GM18517 (cell line): ENCODE data around the gene BMPR1B.
"Not testable (repeated sequence)": the region's sequence is repeated elsewhere in the genome, so short reads cannot be mapped to it uniquely, and the experiment has no call there.

Experiments
- ATAC-seq: cut with Tn5 transposase; IDR thresholded peaks from one replicate; pipeline ENCODE4 v1.9.1; 2021; ENCODE audit warnings: mild to moderate bottlenecking, moderate library complexity; ENCODE audit not compliant: unreplicated experiment

The BMPR1B gene

DNA sequence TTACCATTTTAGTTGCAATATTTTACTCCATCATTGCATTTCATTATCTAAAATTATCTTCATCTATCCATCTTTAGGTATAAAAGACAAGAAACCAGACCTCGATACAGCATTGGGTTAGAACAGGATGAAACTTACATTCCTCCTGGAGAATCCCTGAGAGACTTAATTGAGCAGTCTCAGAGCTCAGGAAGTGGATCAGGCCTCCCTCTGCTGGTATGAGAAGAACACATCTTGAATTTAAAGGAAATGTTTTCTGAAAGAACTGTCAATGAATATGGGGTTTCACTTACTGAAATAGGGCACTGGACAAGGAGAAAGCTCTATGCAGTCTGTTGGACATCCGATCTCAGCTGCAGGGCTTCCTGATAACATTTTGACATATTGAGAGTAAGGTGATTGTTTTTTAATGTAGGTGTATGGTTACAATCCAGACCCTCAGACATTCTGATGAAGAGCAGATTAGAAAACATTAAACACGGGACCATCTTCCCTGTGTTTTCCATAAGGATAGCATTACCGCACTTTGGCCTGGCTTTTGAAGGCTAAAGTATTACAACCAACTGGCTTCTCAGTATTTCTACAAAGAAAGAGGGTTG lies 367.2 kb downstream of the BMPR1B start:
- no peak for ATAC-seq

DNA sequence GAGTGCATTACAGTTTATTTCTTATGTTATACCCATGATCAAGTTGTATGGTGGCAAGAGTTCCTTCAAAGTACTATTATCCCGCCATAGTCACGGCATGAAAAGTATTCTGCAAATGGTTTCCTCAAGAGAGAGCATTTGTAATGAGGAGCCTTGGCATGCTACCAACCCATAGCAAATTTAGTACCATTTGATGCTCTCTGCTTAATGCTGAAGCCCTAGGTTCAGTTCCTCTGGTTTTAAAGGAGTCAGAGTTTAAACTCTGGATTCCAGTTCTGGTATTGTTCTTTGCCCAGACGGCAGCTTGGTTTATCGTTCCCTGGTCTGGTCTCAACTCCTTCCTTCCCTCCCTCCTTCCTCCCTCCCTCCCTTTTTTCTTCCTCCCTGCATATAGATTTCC lies 371.3 kb downstream of the BMPR1B start:
- no peak for ATAC-seq

DNA sequence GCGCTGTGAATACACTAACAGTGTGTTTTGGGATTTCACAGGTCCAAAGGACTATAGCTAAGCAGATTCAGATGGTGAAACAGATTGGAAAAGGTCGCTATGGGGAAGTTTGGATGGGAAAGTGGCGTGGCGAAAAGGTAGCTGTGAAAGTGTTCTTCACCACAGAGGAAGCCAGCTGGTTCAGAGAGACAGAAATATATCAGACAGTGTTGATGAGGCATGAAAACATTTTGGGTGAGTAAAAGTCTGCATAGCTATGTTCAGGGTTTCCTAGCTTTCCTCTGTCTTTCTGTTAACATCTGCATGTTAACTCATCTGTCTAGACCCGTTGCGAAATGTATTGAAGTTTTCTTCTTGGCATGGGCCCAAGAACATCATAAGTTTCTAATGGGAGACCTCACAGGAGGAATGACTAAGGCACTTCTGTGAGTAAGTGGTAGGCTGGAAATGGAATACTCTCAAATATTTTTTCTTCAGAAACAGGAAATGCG lies 372.1 kb downstream of the BMPR1B start:
- ATAC-seq, result no peak

DNA sequence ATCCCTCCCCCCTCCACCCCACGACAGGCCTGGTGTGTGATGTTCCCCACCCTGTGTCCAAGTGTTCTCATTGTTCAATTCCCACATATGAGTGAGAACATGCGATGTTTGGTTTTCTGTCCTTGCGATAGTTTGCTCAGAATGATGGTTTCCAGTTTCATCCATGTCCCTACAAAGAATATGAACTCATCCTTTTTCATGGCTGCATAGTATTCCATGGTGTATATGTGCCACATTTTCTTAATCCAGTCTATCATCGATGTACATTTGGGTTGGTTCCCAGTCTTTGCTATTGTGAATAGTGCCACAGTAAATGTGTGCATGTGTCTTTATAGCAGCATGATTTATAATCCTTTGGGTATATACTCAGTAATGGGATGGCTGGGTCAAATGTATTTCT lies 376.3 kb downstream of the BMPR1B start:
- ATAC-seq, result not testable (repeated sequence)

DNA sequence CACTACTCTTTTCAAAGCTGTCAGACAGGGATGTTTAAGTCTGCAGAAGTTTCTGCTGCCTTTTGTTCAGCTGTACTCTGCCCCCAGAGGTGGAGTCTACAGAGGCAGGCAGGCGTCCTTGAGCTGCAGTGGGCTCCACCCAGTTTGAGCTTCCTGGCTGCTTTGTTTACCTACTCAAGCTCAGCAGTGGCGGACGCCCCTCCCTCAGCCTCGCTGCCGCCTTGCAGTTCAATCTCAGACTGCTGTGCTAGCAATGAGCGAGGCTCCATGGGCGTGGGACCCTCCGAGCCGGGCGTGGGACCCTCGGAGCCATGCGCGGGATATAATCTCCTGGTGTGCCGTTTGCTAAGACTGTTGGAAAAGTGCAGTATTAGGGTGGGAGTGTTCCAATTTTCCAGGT lies 381.7 kb downstream of the BMPR1B start:
- not testable (repeated sequence) for ATAC-seq

DNA sequence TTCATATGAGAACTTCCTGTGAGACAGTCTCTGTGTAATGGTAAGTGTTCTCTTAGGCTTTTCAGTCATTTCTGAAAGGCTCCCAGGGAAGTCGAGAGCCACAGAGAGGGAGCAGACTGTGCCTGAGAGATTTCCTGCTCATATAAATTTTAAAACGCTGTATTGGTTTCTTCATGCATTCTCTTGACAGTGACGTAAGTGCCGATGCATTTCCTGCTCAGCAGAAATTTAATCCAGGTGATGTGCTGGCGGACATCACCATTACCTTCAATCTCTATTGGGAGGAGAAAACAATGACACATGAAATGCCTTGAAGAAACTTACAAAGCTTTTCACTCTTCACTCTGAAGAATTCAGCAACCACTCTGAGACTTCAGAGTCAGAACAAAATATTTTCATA lies 383.6 kb downstream of the BMPR1B start:
- no peak for ATAC-seq

DNA sequence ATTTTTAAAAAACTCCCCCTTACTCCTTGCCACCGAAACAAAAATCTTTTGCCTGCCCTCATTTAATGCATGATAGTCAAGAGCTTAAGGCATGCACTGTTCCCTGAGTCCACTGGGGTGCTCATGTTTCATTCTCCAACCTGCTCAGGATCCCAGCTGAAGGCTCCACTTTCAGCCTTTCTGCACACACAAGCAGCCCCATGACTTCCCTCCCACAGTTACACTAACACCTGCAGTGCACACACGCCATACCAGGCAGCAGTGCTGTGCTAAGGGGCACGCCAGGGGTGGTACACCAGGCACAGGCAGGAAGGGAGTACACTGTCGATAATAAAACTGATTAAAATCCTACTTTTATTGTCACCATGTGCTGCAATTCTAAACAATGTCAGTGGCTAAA lies 385.2 kb downstream of the BMPR1B start:
- no peak for ATAC-seq

DNA sequence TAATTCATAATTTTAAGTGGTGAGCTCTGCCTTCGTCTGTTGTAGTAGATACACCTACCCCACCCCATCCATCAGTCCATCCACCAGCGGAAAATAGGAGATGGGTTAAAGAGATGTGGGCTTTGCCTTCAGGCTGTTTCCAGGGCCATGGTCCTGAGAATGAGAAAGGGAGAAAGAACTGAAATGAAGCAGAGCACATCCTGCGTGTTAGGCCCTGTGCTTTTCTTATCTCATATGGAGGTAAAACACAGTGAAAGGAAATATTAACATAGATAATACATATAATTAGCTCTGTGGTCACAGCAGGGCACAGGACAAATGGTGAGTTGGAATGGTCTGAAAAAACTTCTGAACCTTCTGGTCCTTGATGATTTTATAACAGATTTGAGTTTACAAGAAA lies 393.5 kb downstream of the BMPR1B start:
- ATAC-seq, result no peak

DNA sequence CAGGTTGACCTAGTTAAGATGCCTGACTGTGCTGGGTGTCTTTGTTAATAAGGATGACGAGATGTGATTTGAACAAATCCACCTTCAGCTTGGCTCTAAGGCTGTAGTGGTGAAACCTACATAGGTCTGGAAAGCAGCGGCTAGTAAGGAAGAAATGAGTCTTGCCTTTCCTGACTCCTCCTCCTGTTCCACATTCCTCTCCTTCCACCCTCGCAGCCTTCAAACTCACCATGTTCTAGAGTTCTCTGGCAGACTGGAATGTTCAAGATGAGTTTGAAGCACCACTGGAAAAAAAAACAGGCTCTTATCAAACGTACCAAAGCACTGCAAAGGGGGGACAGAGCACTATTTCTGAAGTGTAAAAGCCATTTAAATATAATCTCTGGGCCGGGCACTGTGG lies 395.4 kb downstream of the BMPR1B start:
- ATAC-seq, result no peak

DNA sequence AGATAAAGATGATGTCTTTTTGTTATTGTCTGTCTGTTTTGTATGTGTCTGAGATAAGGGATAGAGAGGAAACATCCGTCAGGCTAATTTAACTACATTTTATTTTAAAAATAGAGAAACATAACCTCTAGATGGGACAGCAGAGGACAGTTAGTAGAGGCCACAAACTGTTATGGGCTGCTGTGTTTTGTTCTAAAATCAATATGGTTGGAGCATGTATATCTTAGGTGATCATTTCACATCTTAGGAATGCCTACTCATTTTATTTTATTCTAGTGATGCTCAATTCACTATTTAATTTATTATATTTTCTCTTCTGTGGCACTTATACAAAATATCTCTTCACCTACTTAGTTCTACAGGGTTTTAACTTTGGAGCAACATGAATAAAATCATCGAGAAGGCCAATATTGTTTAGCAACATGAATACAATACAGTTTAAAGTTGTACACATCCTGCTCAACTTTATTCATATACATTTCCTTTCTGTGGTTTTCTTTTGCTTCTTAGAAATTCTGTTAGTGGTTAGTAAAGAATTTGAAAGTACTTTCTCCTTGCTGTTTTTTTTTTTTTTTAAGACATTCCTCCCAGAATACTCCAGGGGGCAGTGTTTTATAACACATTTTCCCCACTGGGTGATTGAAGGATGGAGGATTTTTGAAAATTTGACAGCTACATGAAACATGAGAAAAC lies 398.1 kb downstream of the BMPR1B start:
- peak; percentile 62 for ATAC-seq

DNA sequence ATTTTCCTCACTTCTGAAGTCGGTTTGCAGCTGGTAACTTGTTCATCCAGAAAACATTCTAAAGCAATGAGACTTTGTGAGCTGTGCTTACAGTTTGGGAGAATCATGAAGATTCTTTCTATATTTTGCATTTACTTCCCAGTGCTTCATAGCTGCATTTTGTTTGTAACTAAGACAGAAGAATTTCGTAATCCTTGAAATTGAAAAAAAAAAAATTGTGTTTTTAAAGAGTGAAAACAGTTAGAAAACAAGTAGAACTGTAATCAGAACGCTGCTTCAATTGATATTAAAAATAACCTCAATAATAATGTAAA lies 398.7 kb downstream of the BMPR1B start:
- ATAC-seq, result no peak

DNA sequence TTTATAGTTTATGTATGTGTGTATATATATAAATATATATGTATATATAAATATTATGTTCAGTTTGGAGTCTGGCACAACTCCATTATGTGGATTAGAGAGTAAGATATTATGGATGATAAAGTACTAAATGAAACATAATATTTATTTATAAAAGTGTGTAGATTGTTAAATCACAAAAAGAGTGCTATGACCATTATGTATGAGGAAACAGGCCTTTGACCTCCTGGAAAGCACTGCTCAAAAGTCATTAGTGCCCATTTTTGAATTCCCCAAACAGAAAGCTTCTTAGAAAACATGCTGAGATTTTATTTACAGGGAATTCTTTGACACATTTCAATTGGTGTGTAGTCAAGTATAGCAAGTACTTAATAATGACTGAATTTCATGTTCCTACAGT lies 399.8 kb downstream of the BMPR1B start:
- ATAC-seq, result no peak

DNA sequence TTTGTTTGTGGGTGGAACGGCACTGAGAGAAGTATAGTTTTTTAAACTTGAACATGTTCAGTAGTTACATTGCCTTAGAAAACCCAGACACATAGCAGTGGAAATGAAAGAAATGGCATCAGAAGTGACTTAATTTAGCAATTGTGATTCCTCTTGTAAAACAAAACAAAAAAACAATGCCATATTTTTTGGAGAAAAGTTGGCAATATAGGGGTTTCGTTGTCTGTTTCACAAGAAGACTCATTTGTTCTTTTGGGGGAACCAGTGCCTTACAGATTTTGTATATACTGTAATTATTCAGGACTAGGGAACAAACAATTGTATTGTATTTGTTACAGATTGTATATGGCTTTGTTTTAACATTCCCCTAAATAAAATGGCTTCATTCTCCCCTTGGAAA lies 400.3 kb downstream of the BMPR1B start:
- no peak for ATAC-seq

DNA sequence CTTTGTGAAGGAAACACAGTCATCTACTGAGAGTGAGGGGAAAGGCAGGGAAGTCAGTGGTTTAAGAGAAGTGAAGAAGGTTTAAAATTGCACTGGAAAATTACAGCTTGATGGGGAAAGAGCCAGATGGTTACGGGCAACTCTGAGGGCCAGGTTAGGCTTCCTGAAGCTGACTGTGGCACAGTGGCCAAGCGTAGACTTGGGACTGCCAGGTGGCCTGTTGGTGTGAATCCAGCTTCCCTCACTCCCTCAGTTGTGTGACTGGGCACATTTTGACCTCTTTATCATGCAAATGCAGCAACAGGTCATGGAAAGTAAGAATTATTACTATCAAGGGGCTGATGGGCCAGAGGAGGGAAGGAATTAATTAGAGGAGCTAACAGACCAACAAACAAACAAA lies 400.9 kb downstream of the BMPR1B start:
- ATAC-seq, result no peak

DNA sequence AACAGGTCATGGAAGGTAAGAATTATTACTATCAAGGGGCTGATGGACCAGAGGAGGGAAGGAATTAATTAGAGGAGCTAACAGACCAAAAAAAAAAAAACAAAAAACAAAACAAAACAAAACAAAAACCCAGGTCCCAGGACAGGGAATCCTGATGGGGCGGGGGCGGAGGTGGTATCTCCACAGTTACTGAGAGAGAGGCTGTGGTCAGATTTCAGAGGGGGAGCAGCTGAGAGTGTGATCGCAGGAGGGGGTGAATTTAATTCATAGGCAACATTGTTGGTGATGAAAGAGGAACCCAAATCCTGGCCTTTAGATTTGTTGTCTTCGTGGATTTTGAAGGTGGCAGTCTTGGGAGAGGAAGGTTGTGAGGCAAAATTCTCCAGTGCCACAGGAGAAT lies 401.6 kb downstream of the BMPR1B start:
- ATAC-seq, result no peak

DNA sequence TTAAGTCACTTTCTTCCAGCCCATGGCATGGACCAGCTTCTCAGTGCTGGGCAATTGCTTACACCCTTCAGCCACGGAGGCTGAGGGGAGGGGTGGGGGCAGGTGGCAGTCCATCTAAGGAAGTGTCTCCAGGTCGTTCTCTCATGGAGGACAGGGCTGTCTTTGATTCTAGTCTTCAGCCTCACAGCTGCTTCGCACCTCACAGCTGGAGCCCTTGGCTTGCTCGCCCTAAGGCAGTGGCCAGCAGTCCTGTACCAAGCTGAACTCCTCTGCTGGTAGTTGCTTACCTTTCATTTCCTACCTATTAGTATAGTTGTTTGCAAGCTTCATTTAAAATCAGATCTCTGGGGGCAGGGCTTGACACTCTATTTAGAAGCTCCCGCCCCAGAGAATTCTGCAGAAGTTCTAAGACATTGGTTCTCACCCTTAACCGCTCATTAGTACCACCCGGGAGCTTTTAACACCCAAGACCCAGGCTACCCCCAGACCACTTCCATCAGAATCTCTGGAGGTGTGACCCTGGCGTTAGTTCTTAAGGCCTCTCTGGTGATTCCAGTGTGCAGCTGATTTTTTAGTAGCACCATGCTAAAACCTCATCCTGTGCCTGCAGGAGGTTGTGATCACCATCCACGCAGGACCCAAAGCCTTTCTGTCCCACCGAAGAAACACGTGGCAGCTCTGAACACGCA lies 404.2 kb downstream of the BMPR1B start:
- no peak for ATAC-seq

DNA sequence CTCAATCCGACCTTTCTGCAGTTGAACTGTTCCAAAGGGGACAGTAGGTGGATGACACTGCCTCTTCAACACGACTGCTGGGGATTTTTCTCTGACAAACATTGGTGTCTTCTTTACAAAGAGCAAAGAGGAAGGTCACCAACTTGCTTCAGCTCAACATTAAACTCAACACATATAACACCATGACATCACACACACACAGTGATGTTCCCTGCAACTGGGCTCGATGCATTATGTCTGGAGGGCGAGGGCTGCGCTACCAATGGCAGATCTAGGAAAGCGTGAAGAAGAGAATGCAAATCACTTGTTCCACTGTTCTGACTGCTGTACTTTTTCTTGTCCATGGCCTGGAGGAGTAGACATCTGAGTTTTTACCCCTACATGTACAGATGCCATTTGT lies 405.1 kb downstream of the BMPR1B start:
- no peak for ATAC-seq

DNA sequence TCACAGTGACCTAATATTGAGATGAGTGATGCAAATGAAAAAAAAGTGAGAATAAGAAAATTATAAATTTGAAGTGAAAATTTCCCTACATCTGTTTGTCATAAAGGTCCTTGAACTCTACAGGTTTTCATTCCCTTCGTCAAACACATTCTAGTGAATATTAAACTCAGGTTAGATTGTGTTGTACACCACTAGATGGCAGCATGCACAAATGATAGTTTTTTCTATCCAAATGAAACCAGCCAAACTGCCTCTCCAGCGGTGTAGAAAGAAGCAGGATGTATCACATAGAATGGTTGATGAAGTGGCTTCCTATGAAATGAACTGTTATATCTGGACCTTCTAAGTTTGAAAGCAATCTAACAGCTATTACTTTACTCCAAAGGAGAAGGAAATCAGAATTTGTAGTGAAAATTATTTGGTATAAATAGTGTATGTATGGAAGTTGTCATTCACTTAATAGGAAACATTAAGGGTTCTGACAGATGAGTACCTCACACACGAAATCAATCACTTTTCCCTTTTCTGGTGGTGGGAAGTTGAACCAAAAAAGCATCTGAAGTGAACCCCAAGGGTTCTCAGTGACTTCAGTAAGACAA lies 408.3 kb downstream of the BMPR1B start:
- ATAC-seq, result peak; percentile 91

DNA sequence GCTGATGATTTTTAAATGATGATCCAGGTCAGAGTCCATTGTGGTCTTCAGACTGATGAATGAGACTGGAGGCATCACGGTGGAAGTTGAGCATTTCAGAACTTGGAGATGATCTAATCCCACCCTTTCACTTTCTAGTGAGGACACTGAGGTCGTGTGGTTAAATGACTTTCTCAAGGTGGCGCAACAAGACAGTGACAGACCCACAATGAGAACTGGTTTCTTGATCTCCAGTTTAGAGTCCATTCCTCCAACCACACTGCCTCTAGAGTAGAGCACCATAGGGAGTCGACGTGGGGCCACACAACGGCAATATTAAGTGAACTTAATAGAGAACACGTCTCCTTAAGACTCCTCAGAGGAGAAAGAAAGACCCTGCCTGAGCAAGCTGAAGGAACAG lies 410.1 kb downstream of the BMPR1B start:
- no peak for ATAC-seq

DNA sequence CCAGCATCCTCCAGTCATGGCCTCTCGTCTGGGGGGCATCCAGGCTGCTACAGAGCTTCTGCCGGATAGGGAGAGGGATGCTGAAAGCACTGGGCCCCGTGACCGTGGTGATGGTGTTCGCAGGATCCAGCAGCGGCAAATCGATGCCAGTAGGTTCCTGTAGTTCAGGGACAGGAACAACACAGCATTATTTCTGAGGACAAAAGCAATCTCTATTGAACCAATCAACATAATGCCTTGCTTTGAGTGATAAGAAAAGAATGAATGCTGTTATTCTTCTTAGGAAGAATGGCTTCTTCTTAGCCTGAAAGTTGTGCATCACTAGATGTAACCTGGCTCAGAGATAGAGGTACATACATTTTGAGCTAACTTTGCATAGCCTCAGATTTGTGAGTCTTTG lies 412.4 kb downstream of the BMPR1B start:
- no peak for ATAC-seq

DNA sequence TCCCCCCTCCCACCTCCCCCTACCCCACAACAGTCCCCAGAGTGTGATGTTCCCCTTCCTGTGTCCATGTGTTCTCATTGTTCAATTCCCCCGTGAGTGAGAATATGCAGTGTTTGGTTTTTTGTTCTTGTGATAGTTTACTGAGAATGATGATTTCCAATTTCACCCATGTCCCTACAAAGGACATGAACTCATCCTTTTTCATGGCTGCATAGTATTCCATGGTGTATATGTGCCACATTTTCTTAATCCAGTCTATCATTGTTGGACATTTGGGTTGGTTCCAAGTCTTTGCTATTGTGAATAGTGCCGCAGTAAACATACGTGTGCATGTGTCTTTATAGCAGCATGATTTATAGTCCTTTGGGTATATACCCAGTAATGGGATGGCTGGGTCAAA lies 413.6 kb downstream of the BMPR1B start:
- ATAC-seq, result not testable (repeated sequence)

DNA sequence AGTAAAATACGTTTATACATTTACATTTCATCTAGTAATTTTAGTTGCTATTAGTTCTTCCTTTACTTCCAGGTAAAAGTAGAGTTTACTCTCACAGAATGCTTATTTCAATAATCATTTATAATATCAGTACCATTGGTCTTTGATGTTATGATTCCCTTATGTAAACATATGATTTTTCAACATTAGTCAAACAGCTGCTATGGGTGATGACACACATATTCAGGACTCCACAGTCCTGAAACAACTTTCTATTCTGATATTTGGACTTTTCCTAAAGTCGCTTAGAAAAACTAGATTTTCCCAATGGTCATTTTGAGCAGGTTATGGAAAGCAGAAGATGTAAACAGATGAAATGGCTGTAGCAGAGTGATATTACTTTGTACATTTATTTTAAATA lies 421.2 kb downstream of the BMPR1B start:
- no peak for ATAC-seq
